LNCaP clone FGC (cell line): Measurements from ENCODE around the gene SNX11.

Experiments
- DNase-seq: peaks from one replicate; pipeline ENCODE4 v3.0.0-alpha.2; 2011; ENCODE audit warnings: low read depth
- H3K4me3 ChIP-seq: 2 replicates; pipeline ENCODE4 v1.5.1; 2011; ENCODE audit warnings: mild to moderate bottlenecking, low read depth, low read length, control low read depth
- CTCF ChIP-seq: IDR thresholded peaks from 2 replicates; pipeline ENCODE4 v1.5.1; 2012; ENCODE audit warnings: mild to moderate bottlenecking; ENCODE audit not compliant: control insufficient read depth, insufficient read depth; ENCODE audit errors: extremely low read depth

Gene SNX11

GRCh38 chr17:48144976-48145798 is 37.6 kb downstream of the SNX11 start:
- no peak for DNase-seq
- no peak for TF ChIP-seq CTCF
- H3K4me3 ChIP-seq: no peak overlapping the region

- DNase-seq: no peak
- H3K4me3 ChIP-seq: no peak overlapping the region
- TF ChIP-seq CTCF: no peak
Observed at GRCh38 chr17:48148029-48148770, 40.6 kb downstream of the SNX11 start.

- no peak for DNase-seq
- H3K4me3 ChIP-seq: no peak overlapping the region
- no peak for TF ChIP-seq CTCF
Observed at GRCh38 chr17:48148854-48149786, 41.6 kb downstream of the SNX11 start.

- DNase-seq: no peak
- no peak for TF ChIP-seq CTCF
- no peak overlapping the region for H3K4me3 ChIP-seq
Observed at GRCh38 chr17:48149787-48150463, 42.4 kb downstream of the SNX11 start.

- no peak for DNase-seq
- no peak for TF ChIP-seq CTCF
Observed at GRCh38 chr17:48150597-48151001, 43.0 kb downstream of the SNX11 start.

GRCh38 chr17:48151220-48151619 is 43.7 kb downstream of the SNX11 start:
- no peak for DNase-seq
- H3K4me3 ChIP-seq: no peak overlapping the region
- no peak for TF ChIP-seq CTCF

More at GRCh38 chr17:48150597-48151001, 43.0 kb downstream of the SNX11 start:
- H3K4me3 ChIP-seq: no peak overlapping the region
